Upper lobe of left lung (tissue), 6 donors: Measurements from ENCODE around the gene TNFAIP8L3. TPM values are rescaled to one million over a fixed set of nuclear protein-coding genes. Genes with fewer than 3 reads are reported as not detected.

ENCODE experiments used
- ATAC-seq, 2 donors: fragments of 200-7000 bp; cut with Tn5 transposase; one replicate each; pipeline ENCODE4 v1.9.1; 2022; ENCODE audit warnings: mild to moderate bottlenecking in 2 of 2, moderate library complexity in 2 of 2; ENCODE audit not compliant: low FRiP score in 2 of 2
- DNase-seq, 2 donors: peaks; one replicate each; pipeline ENCODE4 v3.0.0-alpha.2; 2019 to 2020
- H3K27ac ChIP-seq, 4 donors: fragments of 200-600 bp; sonication (generic); one replicate each; pipeline ENCODE4 v1.5.1; 2016 to 2019
- H3K27me3 ChIP-seq, 4 donors: fragments of 200-600 bp; sonication (generic); one replicate each; pipeline ENCODE4 v1.5.1; 2017 to 2019
- H3K36me3 ChIP-seq, 4 donors: fragments of 200-600 bp; sonication (generic); one replicate each; pipeline ENCODE4 v1.5.1; 2016 to 2019
- H3K4me1 ChIP-seq, 4 donors: fragments of 200-600 bp; sonication (generic); one replicate each; pipeline ENCODE4 v1.5.1; 2018 to 2019
- H3K4me3 ChIP-seq, 4 donors: fragments of 200-600 bp; sonication (generic); one replicate each; pipeline ENCODE4 v1.5.1; 2017 to 2019; ENCODE audit warnings: mild to moderate bottlenecking in 2 of 4, moderate library complexity in 1 of 4
- H3K9me3 ChIP-seq, 4 donors: fragments of 200-600 bp; sonication (generic); one replicate each; pipeline ENCODE4 v1.5.1; 2018 to 2019
- EP300 ChIP-seq, 4 donors: sonication (generic); formaldehyde crosslinking; IDR thresholded peaks; one replicate each; pipeline ENCODE4 v1.5.1; 2017; ENCODE audit warnings: antibody characterized with exemption in 4 of 4, control low read depth in 2 of 4
- POLR2A ChIP-seq, 4 donors: fragments of 450-650 bp; IDR thresholded peaks; one replicate each; pipeline ENCODE4 v1.5.1; 2016 to 2017; ENCODE audit warnings: antibody characterized with exemption in 4 of 4, mild to moderate bottlenecking in 2 of 4
- POLR2AphosphoS5 ChIP-seq, 2 donors: sonication (generic); formaldehyde crosslinking; IDR thresholded peaks; one replicate each; pipeline ENCODE4 v1.5.1; 2017; ENCODE audit warnings: antibody characterized with exemption in 2 of 2
- WGBS, 2 donors: methylation state at CpG; one replicate each; pipeline ENCODE4 v1.1.5; 2017 to 2018; 5-methylcytosine and 5-hydroxymethylcytosine counted together
- total RNA-seq, 6 donors: library from RNA; depleted of rRNA in 4 of 6; stranded (reverse); fragments of >200 nt in 4 of 6; gene quantifications; one replicate each; pipeline versions ENCODE4 v1.1.0 to v1.2.1, GENCODE V29; 2016 to 2021
- TF ChIP-seq, protein P1 (sequence below), 6 experiments: fragments of 450-650 bp in 4 of 6; fragments of 200-600 bp in 2 of 6; sonication (generic) in 2 of 6; IDR thresholded peaks; one replicate each; pipeline ENCODE4 v1.5.1; 2016 to 2019; ENCODE audit warnings: antibody characterized with exemption in 6 of 6
- donor health status: DM: no; HTN: no; CAD: no; lungs with moderate emphysema.
- donor health status: DM: no; HTN: yes; CAD: no; lungs with severe emphysema.

The TNFAIP8L3 gene
- total RNA-seq, 6 donors from 2014 or later, result 4.2 to 12.4 (median 7.1) TPM

- TF ChIP-seq EP300 (IDR thresholded peaks at IDR 0.05), result no peak
- TF ChIP-seq, protein P1, sequence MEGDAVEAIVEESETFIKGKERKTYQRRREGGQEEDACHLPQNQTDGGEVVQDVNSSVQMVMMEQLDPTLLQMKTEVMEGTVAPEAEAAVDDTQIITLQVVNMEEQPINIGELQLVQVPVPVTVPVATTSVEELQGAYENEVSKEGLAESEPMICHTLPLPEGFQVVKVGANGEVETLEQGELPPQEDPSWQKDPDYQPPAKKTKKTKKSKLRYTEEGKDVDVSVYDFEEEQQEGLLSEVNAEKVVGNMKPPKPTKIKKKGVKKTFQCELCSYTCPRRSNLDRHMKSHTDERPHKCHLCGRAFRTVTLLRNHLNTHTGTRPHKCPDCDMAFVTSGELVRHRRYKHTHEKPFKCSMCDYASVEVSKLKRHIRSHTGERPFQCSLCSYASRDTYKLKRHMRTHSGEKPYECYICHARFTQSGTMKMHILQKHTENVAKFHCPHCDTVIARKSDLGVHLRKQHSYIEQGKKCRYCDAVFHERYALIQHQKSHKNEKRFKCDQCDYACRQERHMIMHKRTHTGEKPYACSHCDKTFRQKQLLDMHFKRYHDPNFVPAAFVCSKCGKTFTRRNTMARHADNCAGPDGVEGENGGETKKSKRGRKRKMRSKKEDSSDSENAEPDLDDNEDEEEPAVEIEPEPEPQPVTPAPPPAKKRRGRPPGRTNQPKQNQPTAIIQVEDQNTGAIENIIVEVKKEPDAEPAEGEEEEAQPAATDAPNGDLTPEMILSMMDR (IDR thresholded peaks at IDR 0.05), result no peak
- no peak for TF ChIP-seq POLR2AphosphoS5 (IDR thresholded peaks at IDR 0.05)
- no peak for TF ChIP-seq POLR2A (IDR thresholded peaks at IDR 0.05)
- peak overlapping the region in 3 of 4 donors; percentile 4 to 39 (median 7) for H3K27ac ChIP-seq
- H3K4me1 ChIP-seq, result no peaks in the 10 kb centered on the region
- H3K9me3 ChIP-seq, result no peaks in the 10 kb centered on the region
- WGBS, 2 donors, result 58 to 64% methylated on average over 1 of the region's 1 CpG
- ATAC-seq (peak in 1 of 2 donors; percentile 23), DNase-seq (no peak)
- H3K36me3 ChIP-seq, result no peaks in the 10 kb centered on the region
- H3K27me3 ChIP-seq, result no peaks in the 10 kb centered on the region
- no peak overlapping the region for H3K4me3 ChIP-seq
Measured at GRCh38 chr15:51065781-51066180, 28.9 kb downstream of the TNFAIP8L3 start.

DNA sequence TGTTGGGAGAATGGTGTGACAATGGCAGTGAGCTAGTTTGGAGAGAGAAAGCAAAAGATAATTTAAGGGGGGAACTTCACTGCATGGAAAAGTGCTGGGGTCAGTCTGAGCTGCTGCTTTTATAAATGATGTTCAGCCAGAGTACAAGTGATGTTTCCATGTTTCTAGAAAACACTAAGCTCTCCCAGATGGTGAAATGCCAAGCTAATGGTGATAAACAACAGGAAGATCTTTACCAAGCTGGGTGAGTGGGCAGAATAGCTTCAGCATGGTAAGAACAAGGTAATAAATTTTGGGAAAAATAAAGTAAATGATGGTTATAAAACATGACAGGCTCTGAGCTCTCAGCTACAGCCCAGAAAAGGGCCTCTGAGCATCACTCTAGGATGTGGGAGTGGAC lies 29.4 kb downstream of the TNFAIP8L3 start:
- DNase-seq (no peak), ATAC-seq (no peak)
- H3K27ac ChIP-seq, result peak overlapping the region in 3 of 4 donors; percentile 4 to 39 (median 7)

GRCh38 chr15:51062736-51063135 lies 32.0 kb downstream of the TNFAIP8L3 start:
- Histone ChIP-seq H3K27me3 (no peaks in the 10 kb centered on the region), H3K4me3 (no peak overlapping the region), H3K27ac (no peak overlapping the region), H3K4me1 (no peaks in the 10 kb centered on the region), H3K9me3 (no peaks in the 10 kb centered on the region), H3K36me3 (no peaks in the 10 kb centered on the region)
- 62 to 68% methylated on average over 1 of the region's 1 CpG for WGBS, 2 donors
- DNase-seq (no peak), ATAC-seq (no peak)
- TF ChIP-seq POLR2AphosphoS5 (IDR thresholded peaks at IDR 0.05) (no peak), POLR2A (IDR thresholded peaks at IDR 0.05) (no peak), EP300 (IDR thresholded peaks at IDR 0.05) (no peak)
- TF ChIP-seq, protein P1 (IDR thresholded peaks at IDR 0.05), result no peak

More for the DNA sequence above, 29.4 kb downstream of the TNFAIP8L3 start:
- no peaks in the 10 kb centered on the region for H3K27me3 ChIP-seq
- no peak overlapping the region for H3K4me3 ChIP-seq
- no peaks in the 10 kb centered on the region for H3K4me1 ChIP-seq
- no peaks in the 10 kb centered on the region for H3K9me3 ChIP-seq
- TF ChIP-seq POLR2A (IDR thresholded peaks at IDR 0.05) (no peak), EP300 (IDR thresholded peaks at IDR 0.05) (no peak), POLR2AphosphoS5 (IDR thresholded peaks at IDR 0.05) (no peak)
- TF ChIP-seq, protein P1 (IDR thresholded peaks at IDR 0.05), result no peak
- H3K36me3 ChIP-seq, result no peaks in the 10 kb centered on the region

DNA sequence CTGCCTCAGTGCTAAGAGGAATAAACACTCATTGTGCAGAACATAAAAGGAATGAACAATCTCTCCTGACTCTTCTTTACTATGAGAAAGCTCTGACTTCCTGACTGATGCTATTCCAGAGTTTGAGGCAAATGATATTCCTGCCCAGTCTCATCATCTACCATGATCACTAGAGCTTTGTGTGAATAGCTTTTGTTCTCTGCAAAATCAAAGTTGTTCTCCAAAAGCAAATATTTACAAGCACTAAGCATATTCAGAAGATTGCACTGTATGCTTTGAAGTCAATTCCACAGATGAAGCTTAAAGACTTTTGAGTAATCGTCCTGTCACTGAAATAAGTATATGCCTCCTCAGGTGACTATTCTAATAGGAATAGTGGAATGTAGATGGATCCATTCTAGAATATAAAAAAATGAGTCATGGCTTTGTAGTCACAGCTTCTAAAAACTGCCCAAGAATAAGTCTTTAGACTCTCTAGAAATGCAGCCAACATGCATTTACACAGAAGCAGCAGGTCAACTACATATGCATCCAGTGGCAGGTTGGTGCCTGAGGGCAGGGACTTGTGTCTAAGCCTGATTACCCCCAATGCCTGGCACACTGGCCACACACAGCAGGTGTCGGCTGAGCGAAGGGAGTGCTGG lies 34.6 kb downstream of the TNFAIP8L3 start:
- ATAC-seq, result no peak
- no peak overlapping the region for H3K27ac ChIP-seq
- 85 to 86% methylated on average over 3 of the region's 3 CpGs for WGBS, 2 donors

More for the DNA sequence above, 34.6 kb downstream of the TNFAIP8L3 start:
- Histone ChIP-seq H3K27me3 (no peaks in the 10 kb centered on the region), H3K36me3 (no peaks in the 10 kb centered on the region), H3K9me3 (no peaks in the 10 kb centered on the region), H3K4me3 (no peak overlapping the region), H3K4me1 (no peaks in the 10 kb centered on the region)
- TF ChIP-seq POLR2A (IDR thresholded peaks at IDR 0.05), result no peak
- TF ChIP-seq, protein P1 (IDR thresholded peaks at IDR 0.05), result no peak
- no peak for TF ChIP-seq POLR2AphosphoS5 (IDR thresholded peaks at IDR 0.05)
- no peak for DNase-seq
